IPS-11a (cell line): ENCODE data around the gene SLC8B1.

Experiments used
- H3K4me3 ChIP-seq: one replicate; pipeline ENCODE4 v1.5.1; 2013; ENCODE audit warnings: low read depth, low read length, control low read depth

SLC8B1 gene

GRCh38 chr12:113271853-113272561 lies 62.9 kb downstream of the SLC8B1 start:
- no peak overlapping the region for H3K4me3 ChIP-seq

- H3K4me3 ChIP-seq: no peak overlapping the region
These were observed 63.5 kb downstream of the SLC8B1 start for GRCh38 chr12:113271466-113271852.

GRCh38 chr12:113270709-113271009 lies 64.2 kb downstream of the SLC8B1 start:
- no peak overlapping the region for H3K4me3 ChIP-seq

GRCh38 chr12:113269257-113269943 lies 65.5 kb downstream of the SLC8B1 start:
- no peak overlapping the region for H3K4me3 ChIP-seq

- no peak overlapping the region for H3K4me3 ChIP-seq
These were observed 66.3 kb downstream of the SLC8B1 start for GRCh38 chr12:113268621-113269020.

- H3K4me3 ChIP-seq: no peak overlapping the region
These were observed 66.8 kb downstream of the SLC8B1 start for GRCh38 chr12:113268136-113268535.

- H3K4me3 ChIP-seq: no peak overlapping the region
These were observed 67.3 kb downstream of the SLC8B1 start for GRCh38 chr12:113267621-113268020.

- no peak overlapping the region for H3K4me3 ChIP-seq
These were observed 68.6 kb downstream of the SLC8B1 start for GRCh38 chr12:113266106-113266895.

- H3K4me3 ChIP-seq: no peak overlapping the region
These were observed 71.4 kb downstream of the SLC8B1 start for GRCh38 chr12:113263431-113263963.

- H3K4me3 ChIP-seq: no peak overlapping the region
These were observed 72.2 kb downstream of the SLC8B1 start for GRCh38 chr12:113262710-113263109.

- H3K4me3 ChIP-seq: no peak overlapping the region
These were observed 73.0 kb downstream of the SLC8B1 start for GRCh38 chr12:113261847-113262470.

- H3K4me3 ChIP-seq: no peak overlapping the region
These were observed 74.1 kb downstream of the SLC8B1 start for GRCh38 chr12:113260636-113261300.

- H3K4me3 ChIP-seq: no peak overlapping the region
These were observed 74.8 kb downstream of the SLC8B1 start for GRCh38 chr12:113260127-113260526.

- H3K4me3 ChIP-seq: no peak overlapping the region
These were observed 77.3 kb downstream of the SLC8B1 start for GRCh38 chr12:113257564-113257963.

- no peak overlapping the region for H3K4me3 ChIP-seq
These were observed 80.6 kb downstream of the SLC8B1 start for GRCh38 chr12:113254298-113254697.

GRCh38 chr12:113253532-113254285 lies 81.2 kb downstream of the SLC8B1 start:
- H3K4me3 ChIP-seq: no peak overlapping the region

GRCh38 chr12:113252494-113252893 lies 82.4 kb downstream of the SLC8B1 start:
- no peak overlapping the region for H3K4me3 ChIP-seq

GRCh38 chr12:113251404-113252070 lies 83.4 kb downstream of the SLC8B1 start:
- no peak overlapping the region for H3K4me3 ChIP-seq

- H3K4me3 ChIP-seq: no peak overlapping the region
These were observed 84.9 kb downstream of the SLC8B1 start for GRCh38 chr12:113250045-113250444.
